Breast epithelium (tissue), 4 donors: ENCODE measurements around the gene SNX20. TPM values are rescaled to one million over a fixed set of nuclear protein-coding genes. Genes with fewer than 3 reads are reported as not detected.
A peak's percentile ranks its signal among the peaks of the same experiment; 100 is the strongest.

Experiments used
- DNase-seq, 2 donors: peaks; one replicate each; pipeline ENCODE4 v3.0.0-alpha.2; 2019; ENCODE audit warnings: low spot score in 2 of 2
- H3K27ac ChIP-seq, 2 donors: fragments of 200-600 bp; sonication (generic) in 1 of 2; one replicate each; pipeline ENCODE4 v1.5.1; 2016 to 2019; ENCODE audit warnings: mild to moderate bottlenecking in 1 of 2
- H3K27me3 ChIP-seq, 2 donors: fragments of 200-600 bp; sonication (generic) in 1 of 2; one replicate each; pipeline versions ENCODE4 v1.5.1 to v1.6.0; 2017 to 2019; ENCODE audit warnings: control low read depth in 1 of 2, mild to moderate bottlenecking in 1 of 2
- H3K36me3 ChIP-seq: fragments of 200-600 bp; one replicate; pipeline ENCODE4 v1.5.1; 2019
- H3K4me1 ChIP-seq, 2 donors: fragments of 200-600 bp; sonication (generic); one replicate each; pipeline ENCODE4 v1.5.1; 2016 to 2019; ENCODE audit warnings: control low read depth in 1 of 2
- H3K4me3 ChIP-seq, 3 donors: fragments of 200-600 bp; sonication (generic); 1 replicate in 2 of 3; 2 replicates in 1 of 3; pipeline ENCODE4 v1.5.1; 2016 to 2019; ENCODE audit warnings: mild to moderate bottlenecking in 3 of 3, moderate library complexity in 2 of 3
- H3K9me3 ChIP-seq, 2 donors: fragments of 200-600 bp; sonication (generic) in 1 of 2; one replicate each; pipeline ENCODE4 v1.5.1; 2016 to 2019; ENCODE audit warnings: control low read depth in 1 of 2
- POLR2A ChIP-seq: fragments of 450-650 bp; IDR thresholded peaks from one replicate; pipeline ENCODE4 v1.6.1; 2016; ENCODE audit warnings: antibody characterized with exemption, mild to moderate bottlenecking, moderate library complexity
- POLR2AphosphoS5 ChIP-seq, 3 donors: sonication (generic); formaldehyde crosslinking; IDR thresholded peaks; one replicate each; pipeline ENCODE4 v1.6.1; 2017; ENCODE audit warnings: antibody characterized with exemption in 3 of 3
- intact Hi-C: fragments of 100-400 bp; cut with DNase I; formaldehyde crosslinking; loops from one replicate; pipeline ENCODE4 v1.15.1; 2023; ENCODE audit warnings: low total_unique reads
- total RNA-seq, 3 donors: library from RNA; depleted of rRNA; stranded (reverse); fragments of >200 nt; gene quantifications; one replicate each; pipeline ENCODE4 v1.1.0, GENCODE V29; 2016
- TF ChIP-seq, protein P1 (sequence below), 3 donors: fragments of 450-650 bp; IDR thresholded peaks; one replicate each; pipeline ENCODE4 v1.5.1; 2016 to 2017; ENCODE audit warnings: antibody characterized with exemption in 3 of 3, mild to moderate bottlenecking in 3 of 3, moderate library complexity in 3 of 3

Gene SNX20
- total RNA-seq, 3 donors from 2014 or later: 1.3 to 2.9 (median 2.7) TPM

DNA sequence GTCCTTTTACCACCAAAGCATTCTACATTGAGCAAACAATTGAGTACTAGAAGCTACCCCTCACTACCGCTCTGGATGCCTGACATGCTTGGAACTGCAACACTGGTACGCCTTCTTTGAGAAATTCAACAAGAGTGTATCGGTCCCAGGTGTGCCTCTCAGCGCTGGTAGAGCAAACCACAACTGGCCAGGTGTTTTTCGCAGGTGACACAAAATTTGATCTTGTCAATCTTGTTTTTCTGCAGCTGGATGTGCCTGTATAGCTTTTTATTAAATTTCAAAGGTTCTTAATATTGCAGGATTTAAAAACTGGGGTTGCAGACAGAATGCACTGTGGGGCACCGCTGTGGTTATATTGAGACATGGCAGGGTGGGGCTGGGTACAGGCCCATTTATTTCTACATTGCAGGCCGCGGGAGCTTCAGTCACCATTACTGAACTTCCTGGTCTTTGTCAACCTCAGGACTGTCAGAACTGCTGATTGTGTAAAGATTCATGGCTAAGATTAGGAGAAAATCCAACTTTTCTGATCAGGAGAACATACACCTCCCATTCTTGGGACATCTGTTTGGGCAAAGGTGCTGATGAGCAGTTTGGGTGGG is 4.5 kb upstream of the SNX20 start:
- H3K27ac ChIP-seq: no peak overlapping the region

DNA sequence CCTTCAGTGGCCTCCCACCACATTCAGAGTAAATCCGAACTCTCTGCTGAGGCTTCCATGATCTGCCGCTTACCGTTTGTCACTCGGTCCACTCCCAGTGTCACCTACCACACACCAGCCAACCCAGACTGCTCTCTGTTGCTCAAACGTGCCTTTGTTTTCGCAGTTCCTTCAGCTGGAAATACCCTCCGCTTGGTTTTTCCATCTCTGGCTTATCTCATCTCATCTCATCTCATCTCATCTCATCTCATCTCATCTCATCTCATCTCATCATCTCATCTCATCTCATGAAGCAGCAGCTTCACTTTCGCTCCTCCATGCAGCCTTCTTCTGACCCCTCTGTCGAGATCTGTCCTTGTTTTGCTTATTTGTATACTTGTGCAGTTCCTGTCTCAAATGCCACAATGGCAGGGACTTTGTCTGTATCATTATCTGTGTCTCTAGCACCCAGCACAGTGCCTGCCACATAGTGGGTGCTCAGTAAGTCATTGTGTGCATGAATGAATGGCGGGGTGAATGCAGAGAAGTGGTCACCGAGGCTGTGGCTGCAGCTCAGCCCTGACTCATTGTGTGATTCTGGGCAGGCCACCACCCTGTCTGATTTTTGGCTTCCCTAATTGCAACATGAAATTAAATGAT is 3.8 kb upstream of the SNX20 start:
- no peaks in the 10 kb centered on the region for H3K4me1 ChIP-seq
- H3K27ac ChIP-seq: no peak overlapping the region

More for the DNA sequence above, 4.5 kb upstream of the SNX20 start:
- H3K36me3 ChIP-seq: no peaks in the 10 kb centered on the region
- no peaks in the 10 kb centered on the region for H3K27me3 ChIP-seq
- no peaks in the 10 kb centered on the region for H3K9me3 ChIP-seq
- H3K4me1 ChIP-seq: no peaks in the 10 kb centered on the region
- H3K4me3 ChIP-seq: no peak overlapping the region
- DNase-seq: no peak
- TF ChIP-seq POLR2A (no peak), POLR2AphosphoS5 (IDR thresholded peaks at IDR 0.05) (no peak)
- TF ChIP-seq, protein P1, sequence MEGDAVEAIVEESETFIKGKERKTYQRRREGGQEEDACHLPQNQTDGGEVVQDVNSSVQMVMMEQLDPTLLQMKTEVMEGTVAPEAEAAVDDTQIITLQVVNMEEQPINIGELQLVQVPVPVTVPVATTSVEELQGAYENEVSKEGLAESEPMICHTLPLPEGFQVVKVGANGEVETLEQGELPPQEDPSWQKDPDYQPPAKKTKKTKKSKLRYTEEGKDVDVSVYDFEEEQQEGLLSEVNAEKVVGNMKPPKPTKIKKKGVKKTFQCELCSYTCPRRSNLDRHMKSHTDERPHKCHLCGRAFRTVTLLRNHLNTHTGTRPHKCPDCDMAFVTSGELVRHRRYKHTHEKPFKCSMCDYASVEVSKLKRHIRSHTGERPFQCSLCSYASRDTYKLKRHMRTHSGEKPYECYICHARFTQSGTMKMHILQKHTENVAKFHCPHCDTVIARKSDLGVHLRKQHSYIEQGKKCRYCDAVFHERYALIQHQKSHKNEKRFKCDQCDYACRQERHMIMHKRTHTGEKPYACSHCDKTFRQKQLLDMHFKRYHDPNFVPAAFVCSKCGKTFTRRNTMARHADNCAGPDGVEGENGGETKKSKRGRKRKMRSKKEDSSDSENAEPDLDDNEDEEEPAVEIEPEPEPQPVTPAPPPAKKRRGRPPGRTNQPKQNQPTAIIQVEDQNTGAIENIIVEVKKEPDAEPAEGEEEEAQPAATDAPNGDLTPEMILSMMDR (IDR thresholded peaks at IDR 0.05): no peak
- intact Hi-C loops: no loop called here

DNA sequence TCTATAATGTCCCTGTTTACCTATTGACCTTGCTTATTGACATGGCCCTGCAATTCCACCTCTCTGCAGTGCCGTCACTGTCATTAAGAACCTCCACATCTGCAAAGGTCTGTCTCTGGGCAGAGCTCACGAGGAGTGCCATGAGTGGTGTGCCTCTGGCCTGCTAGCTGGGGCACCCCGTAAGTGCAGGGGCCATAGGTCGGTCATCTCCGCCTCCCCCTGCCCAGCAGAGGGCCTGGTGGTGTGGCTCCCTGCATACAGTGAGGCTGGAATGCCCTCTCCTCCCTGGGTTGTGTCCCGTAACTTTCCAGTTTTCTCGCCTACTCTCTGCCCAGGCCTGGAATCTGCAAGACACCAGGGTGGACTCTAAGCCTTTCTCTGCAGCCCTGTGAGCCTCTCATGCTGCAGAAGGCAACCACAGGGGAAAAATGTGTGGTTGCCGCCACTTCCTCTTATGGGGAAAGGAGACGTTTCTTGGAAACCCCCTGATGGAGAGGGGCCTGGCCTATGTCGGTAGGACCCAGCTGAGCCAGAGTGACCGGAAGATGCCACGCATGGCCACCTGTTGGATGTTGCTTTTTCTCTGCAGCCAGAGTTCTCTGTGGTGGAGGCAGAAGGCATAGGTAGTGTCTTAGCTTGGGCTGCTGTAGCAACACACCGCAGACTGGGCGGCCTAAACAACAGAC is 2.7 kb upstream of the SNX20 start:
- DNase-seq: no peak
- Histone ChIP-seq H3K36me3 (no peaks in the 10 kb centered on the region), H3K4me1 (no peaks in the 10 kb centered on the region), H3K4me3 (no peak overlapping the region), H3K27ac (no peak overlapping the region), H3K27me3 (no peaks in the 10 kb centered on the region), H3K9me3 (no peaks in the 10 kb centered on the region)
- TF ChIP-seq POLR2AphosphoS5 (IDR thresholded peaks at IDR 0.05) (no peak), POLR2A (no peak)
- TF ChIP-seq, protein P1 (IDR thresholded peaks at IDR 0.05): no peak
- intact Hi-C loops: no loop called here

More for the DNA sequence above, 3.8 kb upstream of the SNX20 start:
- no peak for DNase-seq
- intact Hi-C loops: no loop called here
- Histone ChIP-seq H3K36me3 (no peaks in the 10 kb centered on the region), H3K4me3 (no peak overlapping the region), H3K9me3 (no peaks in the 10 kb centered on the region), H3K27me3 (no peaks in the 10 kb centered on the region)
- TF ChIP-seq POLR2AphosphoS5 (IDR thresholded peaks at IDR 0.05): no peak

DNA sequence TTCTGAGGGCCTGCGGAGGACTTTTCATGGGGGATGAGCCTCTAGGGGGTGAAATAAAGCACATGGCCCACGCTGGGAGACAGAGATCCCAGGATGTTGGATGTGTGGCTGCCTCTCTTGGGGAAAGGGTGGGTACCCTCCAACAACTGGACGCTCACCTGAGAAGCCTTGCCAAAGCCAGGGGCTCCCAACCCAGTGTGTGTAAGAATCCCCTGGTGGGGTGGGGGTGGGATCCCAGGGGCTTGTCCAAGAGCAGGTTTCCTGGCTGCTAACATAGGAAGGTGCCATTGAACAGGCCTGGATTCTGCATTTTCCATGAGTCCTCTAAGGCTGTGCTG is 587 bp downstream of the SNX20 start:
- TF ChIP-seq, protein P1 (IDR thresholded peaks at IDR 0.05): no peak
- TF ChIP-seq POLR2A: no peak
- no peak for TF ChIP-seq POLR2AphosphoS5 (IDR thresholded peaks at IDR 0.05)
- Histone ChIP-seq H3K9me3 (no peaks in the 10 kb centered on the region), H3K27me3 (no peaks in the 10 kb centered on the region), H3K36me3 (no peaks in the 10 kb centered on the region), H3K4me1 (no peaks in the 10 kb centered on the region), H3K4me3 (peak overlapping the region; percentile 23 to 43 (median 26)), H3K27ac (no peak overlapping the region)
- DNase-seq: no peak
- intact Hi-C loops: no loop called here

DNA sequence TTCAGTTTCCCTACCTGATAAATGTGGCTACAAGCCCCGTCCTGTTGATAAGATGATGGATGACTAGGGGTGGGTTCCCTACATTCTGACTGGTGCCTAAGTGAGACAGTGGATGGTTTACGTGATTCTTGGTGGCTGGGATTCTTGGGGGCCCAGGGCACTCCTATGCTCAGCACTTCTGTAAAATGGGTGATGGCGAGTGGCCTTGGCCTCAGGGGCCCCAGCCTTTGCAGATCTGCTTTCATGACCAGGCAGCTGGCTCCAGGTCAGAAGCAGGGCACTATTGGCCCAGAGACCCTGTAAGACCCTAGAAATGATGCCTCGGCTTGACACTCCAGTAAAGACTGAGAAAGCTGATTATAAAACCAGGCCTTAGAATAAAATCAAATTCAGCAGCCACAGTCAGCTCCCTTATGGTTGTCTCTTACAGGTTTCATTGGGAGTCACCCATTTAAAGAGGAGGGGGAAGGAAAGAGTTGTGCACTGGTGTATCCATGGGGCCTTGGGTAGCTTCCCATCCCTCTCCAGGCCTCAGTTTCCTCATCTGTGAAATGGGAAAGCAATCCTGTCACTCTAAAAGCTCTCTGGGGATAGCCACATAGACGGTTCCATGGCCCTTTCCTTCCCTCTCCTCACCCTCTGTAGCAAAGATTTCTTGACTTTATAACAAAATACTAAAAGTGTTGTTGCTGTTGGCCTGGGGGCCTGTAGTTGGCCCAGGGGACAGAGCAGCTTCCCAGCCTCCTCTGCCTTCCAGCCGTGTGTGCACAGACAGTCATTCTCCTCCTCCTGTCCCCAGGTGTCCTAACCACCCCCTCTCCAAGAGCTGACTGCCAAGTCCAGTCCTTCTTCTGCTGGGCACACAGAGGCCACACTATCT is 1.2 kb downstream of the SNX20 start:
- DNase-seq: no peak
- TF ChIP-seq POLR2A: no peak
- no peak for TF ChIP-seq POLR2AphosphoS5 (IDR thresholded peaks at IDR 0.05)
- TF ChIP-seq, protein P1 (IDR thresholded peaks at IDR 0.05): no peak
- Histone ChIP-seq H3K27me3 (no peaks in the 10 kb centered on the region), H3K4me3 (peak overlapping the region; percentile 23 to 43 (median 26)), H3K9me3 (no peaks in the 10 kb centered on the region), H3K4me1 (no peaks in the 10 kb centered on the region), H3K36me3 (no peaks in the 10 kb centered on the region), H3K27ac (no peak overlapping the region)
- intact Hi-C loops: no loop called here
